GM23338 (cell line): Measurements from ENCODE around the gene NME9. TPM values are rescaled to one million over a fixed set of nuclear protein-coding genes. Genes with fewer than 3 reads are reported as not detected.

Experiments
- ATAC-seq: fragments of 200-7000 bp; cut with Tn5 transposase; 3 replicates; pipeline ENCODE4 v1.9.1; 2020
- DNase-seq: peaks from one replicate; pipeline ENCODE4 v3.0.0-alpha.2; 2015; ENCODE audit warnings: low spot score
- H2AFZ ChIP-seq: fragments of 200-600 bp; sonication (generic); 2 replicates; pipeline ENCODE4 v1.8.0; 2016; ENCODE audit warnings: antibody characterized with exemption, mild to moderate bottlenecking, moderate library complexity
- H3F3A ChIP-seq: fragments of 200-600 bp; sonication (generic); replicated peaks from 2 replicates; pipeline ENCODE4 v1.8.0; 2017; ENCODE audit warnings: antibody characterized with exemption, mixed run types, low read depth
- H3K27ac ChIP-seq: fragments of 200-600 bp; sonication (generic); 2 replicates; pipeline ENCODE4 v1.6.1; 2016; ENCODE audit warnings: low read depth
- H3K27me3 ChIP-seq: fragments of 200-600 bp; sonication (generic); 2 replicates; pipeline ENCODE4 v1.8.0; 2016; ENCODE audit warnings: mild to moderate bottlenecking, mixed run types, moderate library complexity; ENCODE audit not compliant: insufficient read depth
- H3K36me3 ChIP-seq: fragments of 200-600 bp; sonication (generic); 2 replicates; pipeline ENCODE4 v1.8.0; 2016; ENCODE audit warnings: mild to moderate bottlenecking; ENCODE audit not compliant: insufficient read depth
- H3K4me1 ChIP-seq: fragments of 200-600 bp; sonication (generic); 2 replicates; pipeline ENCODE4 v1.8.0; 2016; ENCODE audit warnings: mild to moderate bottlenecking, moderate library complexity; ENCODE audit not compliant: insufficient read depth
- H3K4me2 ChIP-seq: fragments of 200-600 bp; sonication (generic); 2 replicates; pipeline ENCODE4 v1.7.1; 2017; ENCODE audit warnings: mixed run types
- H3K4me3 ChIP-seq: fragments of 200-600 bp; sonication (generic); 2 replicates; pipeline ENCODE4 v1.6.1; 2016; ENCODE audit warnings: mixed run types
- H3K79me2 ChIP-seq: fragments of 200-600 bp; sonication (generic); replicated peaks from 2 replicates; pipeline ENCODE4 v1.8.0; 2017; ENCODE audit warnings: mild to moderate bottlenecking; ENCODE audit not compliant: insufficient read depth
- H3K9me2 ChIP-seq: fragments of 200-600 bp; sonication (generic); 2 replicates; pipeline ENCODE4 v1.8.0; 2017; ENCODE audit not compliant: insufficient read depth
- H4K20me1 ChIP-seq: fragments of 200-600 bp; sonication (generic); replicated peaks from 2 replicates; pipeline ENCODE4 v1.8.0; 2017; ENCODE audit warnings: mild to moderate bottlenecking; ENCODE audit not compliant: insufficient read depth
- H3K27ac Mint-ChIP-seq: 2 replicates; pipeline ENCODE4 v1.8.0; 2020; ENCODE audit warnings: inconsistent platforms, mild to moderate bottlenecking, moderate library complexity, mixed read lengths
- H3K27me3 Mint-ChIP-seq: 3 replicates; pipeline ENCODE4 v1.8.0; 2022; ENCODE audit warnings: low read depth, mild to moderate bottlenecking, moderate library complexity, mixed read lengths, inconsistent platforms; ENCODE audit not compliant: insufficient read depth, poor library complexity
- H3K36me3 Mint-ChIP-seq: 3 replicates; pipeline ENCODE4 v1.8.0; 2021; ENCODE audit warnings: low read depth, mild to moderate bottlenecking, inconsistent platforms, moderate library complexity, mixed read lengths
- H3K4me1 Mint-ChIP-seq: 3 replicates; pipeline ENCODE4 v1.8.0; 2020; ENCODE audit warnings: mild to moderate bottlenecking, inconsistent platforms, mixed read lengths
- H3K4me3 Mint-ChIP-seq: 3 replicates; pipeline ENCODE4 v1.8.0; 2021; ENCODE audit warnings: moderate library complexity, mild to moderate bottlenecking, inconsistent platforms, mixed read lengths
- H3K9me3 Mint-ChIP-seq: 3 replicates; pipeline ENCODE4 v1.8.0; 2020; ENCODE audit warnings: moderate library complexity, mild to moderate bottlenecking, inconsistent platforms, mixed read lengths
- CREB1 ChIP-seq: fragments of 250-450 bp; sonication (Bioruptor Pico); IDR thresholded peaks from 2 replicates; pipeline ENCODE4 v1.5.0; 2020; ENCODE audit warnings: low read depth, mild to moderate bottlenecking, moderate library complexity
- EZH2 ChIP-seq: fragments of 200-600 bp; sonication (generic); IDR thresholded peaks from one replicate; pipeline ENCODE4 v1.8.0; 2017; ENCODE audit warnings: antibody characterized with exemption, mild to moderate bottlenecking, low read depth; ENCODE audit not compliant: unreplicated experiment
- EZH2phosphoT487 ChIP-seq: fragments of 200-600 bp; sonication (generic); IDR thresholded peaks from one replicate; pipeline ENCODE4 v1.8.1; 2018; ENCODE audit warnings: antibody characterized with exemption; ENCODE audit not compliant: unreplicated experiment
- JUNB ChIP-seq: IDR thresholded peaks from one replicate; pipeline ENCODE4 v1.6.1; 2016; ENCODE audit warnings: antibody characterized with exemption; ENCODE audit not compliant: unreplicated experiment
- NANOG ChIP-seq: IDR thresholded peaks from 2 replicates; pipeline ENCODE4 v1.6.1; 2016; ENCODE audit warnings: antibody characterized with exemption, borderline replicate concordance
- POLR2AphosphoS5 ChIP-seq: IDR thresholded peaks from 2 replicates; pipeline ENCODE4 v1.6.1; 2016; ENCODE audit warnings: antibody characterized with exemption, low read depth
- STAT1 ChIP-seq: IDR thresholded peaks from one replicate; pipeline ENCODE4 v1.6.1; 2016; ENCODE audit warnings: antibody characterized with exemption; ENCODE audit not compliant: unreplicated experiment
- ZNF114 ChIP-seq: fragments of 250-450 bp; sonication (Bioruptor Pico); IDR thresholded peaks from 2 replicates; pipeline ENCODE4 v1.5.0; 2020; ENCODE audit warnings: mild to moderate bottlenecking, moderate library complexity
- ZNF331 ChIP-seq: fragments of 250-450 bp; sonication (Bioruptor Pico); IDR thresholded peaks from 2 replicates; pipeline ENCODE4 v1.5.0; 2020; ENCODE audit warnings: low read depth, mild to moderate bottlenecking, moderate library complexity
- polyA plus RNA-seq: library from polyadenylated mRNA; unstranded; fragments of >200 nt; fragmentation: Nextera tagmentation; extraction: Ambion mirVana; gene quantifications from 2 replicates; pipeline ENCODE4 v1.2.1, GENCODE V29; 2016
- total RNA-seq: library from RNA; depleted of rRNA; stranded (reverse); fragments of >200 nt; shearing (Covaris generic); gene quantifications from 2 replicates; pipeline ENCODE4 v1.2.3, GENCODE V29; 2014
- TF ChIP-seq, protein P1 (sequence below): IDR thresholded peaks from 2 replicates; pipeline ENCODE4 v1.6.1; 2016; ENCODE audit warnings: antibody characterized with exemption
- TF ChIP-seq, protein P2 (sequence below): IDR thresholded peaks from one replicate; pipeline ENCODE4 v1.6.1; 2018; ENCODE audit warnings: antibody characterized with exemption; ENCODE audit not compliant: unreplicated experiment
- TF ChIP-seq, protein P3 (sequence below): fragments of 250-450 bp; sonication (Bioruptor Pico); IDR thresholded peaks from 2 replicates; pipeline ENCODE4 v1.5.0; 2020; ENCODE audit warnings: mild to moderate bottlenecking, moderate library complexity
- TF ChIP-seq, protein P4 (sequence below), 2 experiments: fragments of 200-600 bp in 1 of 2; sonication (generic) in 1 of 2; conservative IDR thresholded peaks; 2 replicates each; pipeline versions ENCODE4 v1.5.1 to v1.6.1; 2016 to 2017; ENCODE audit warnings: antibody characterized with exemption in 2 of 2, low read depth in 2 of 2, mild to moderate bottlenecking in 2 of 2, moderate library complexity in 1 of 2

The NME9 gene
- total and polyA plus RNA-seq, 2 experiments from 2014 or later: 0.14 to 2.0 TPM

DNA sequence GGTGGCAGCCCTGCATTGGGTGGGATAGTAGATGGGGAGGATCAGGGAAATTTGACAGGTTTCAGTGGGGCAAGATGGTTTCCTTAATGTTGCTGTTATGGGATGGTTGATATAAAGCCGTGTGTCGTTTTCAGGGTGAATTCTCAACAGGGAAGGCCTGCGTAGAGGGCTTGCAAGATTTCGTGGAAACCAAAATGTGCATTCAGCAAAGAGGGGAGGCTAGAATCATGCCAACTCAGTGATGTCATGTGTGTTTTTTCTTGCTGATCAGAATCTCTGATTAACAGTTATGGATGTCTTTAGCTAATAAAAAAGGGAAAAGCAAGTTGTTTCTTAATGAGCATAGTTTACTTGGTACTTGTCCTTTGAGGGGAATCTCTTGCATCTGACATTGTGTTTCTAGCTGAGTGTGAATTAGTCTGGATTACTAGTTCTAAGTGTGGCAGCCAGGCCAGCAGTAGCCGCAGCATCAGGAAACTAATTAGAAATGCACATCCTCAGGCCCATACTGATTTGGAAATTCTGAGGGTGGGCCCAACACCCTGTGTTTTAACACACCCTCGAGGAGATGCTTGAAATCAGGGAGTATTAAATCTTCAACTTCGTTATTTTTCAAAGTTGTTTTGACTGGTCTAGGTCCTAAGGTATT, 43.6 kb upstream of the NME9 start:
- H3F3A ChIP-seq: no peaks in the 10 kb centered on the region
- peaks cover 9% of the 10 kb centered on the region; the same call in 2 of the 3 replicates for H3K36me3 Mint-ChIP-seq

More for the DNA sequence above, 43.6 kb upstream of the NME9 start:
- Histone ChIP-seq H3K27ac (no peak overlapping the region), H3K4me1 (no peaks in the 10 kb centered on the region), H2AFZ (no peak overlapping the region), H3K27me3 (no peaks in the 10 kb centered on the region), H3K9me2 (0 out of 2 replicates have a peak, but pooled peaks cover 2% of the 10 kb centered on the region), H3K4me3 (no peak overlapping the region), H3K79me2 (no peaks in the 10 kb centered on the region), H4K20me1 (no peaks in the 10 kb centered on the region), H3K36me3 (no peaks in the 10 kb centered on the region; the same call in 1 of the 2 replicates), H3K4me2 (no peak overlapping the region)
- H3K4me3 Mint-ChIP-seq: no peak overlapping the region
- no peak for DNase-seq
- no peak overlapping the region for H3K27ac Mint-ChIP-seq
- no peak for ATAC-seq
- H3K27me3 Mint-ChIP-seq: peaks cover 7% of the 10 kb centered on the region
- no peaks in the 10 kb centered on the region; the same call in 2 of the 3 replicates for H3K9me3 Mint-ChIP-seq
- no peak for TF ChIP-seq STAT1
- TF ChIP-seq, protein P1, sequence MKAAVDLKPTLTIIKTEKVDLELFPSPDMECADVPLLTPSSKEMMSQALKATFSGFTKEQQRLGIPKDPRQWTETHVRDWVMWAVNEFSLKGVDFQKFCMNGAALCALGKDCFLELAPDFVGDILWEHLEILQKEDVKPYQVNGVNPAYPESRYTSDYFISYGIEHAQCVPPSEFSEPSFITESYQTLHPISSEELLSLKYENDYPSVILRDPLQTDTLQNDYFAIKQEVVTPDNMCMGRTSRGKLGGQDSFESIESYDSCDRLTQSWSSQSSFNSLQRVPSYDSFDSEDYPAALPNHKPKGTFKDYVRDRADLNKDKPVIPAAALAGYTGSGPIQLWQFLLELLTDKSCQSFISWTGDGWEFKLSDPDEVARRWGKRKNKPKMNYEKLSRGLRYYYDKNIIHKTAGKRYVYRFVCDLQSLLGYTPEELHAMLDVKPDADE: no peak
- TF ChIP-seq CREB1 (CRISPR knock-in tag): no peak
- TF ChIP-seq, protein P2, sequence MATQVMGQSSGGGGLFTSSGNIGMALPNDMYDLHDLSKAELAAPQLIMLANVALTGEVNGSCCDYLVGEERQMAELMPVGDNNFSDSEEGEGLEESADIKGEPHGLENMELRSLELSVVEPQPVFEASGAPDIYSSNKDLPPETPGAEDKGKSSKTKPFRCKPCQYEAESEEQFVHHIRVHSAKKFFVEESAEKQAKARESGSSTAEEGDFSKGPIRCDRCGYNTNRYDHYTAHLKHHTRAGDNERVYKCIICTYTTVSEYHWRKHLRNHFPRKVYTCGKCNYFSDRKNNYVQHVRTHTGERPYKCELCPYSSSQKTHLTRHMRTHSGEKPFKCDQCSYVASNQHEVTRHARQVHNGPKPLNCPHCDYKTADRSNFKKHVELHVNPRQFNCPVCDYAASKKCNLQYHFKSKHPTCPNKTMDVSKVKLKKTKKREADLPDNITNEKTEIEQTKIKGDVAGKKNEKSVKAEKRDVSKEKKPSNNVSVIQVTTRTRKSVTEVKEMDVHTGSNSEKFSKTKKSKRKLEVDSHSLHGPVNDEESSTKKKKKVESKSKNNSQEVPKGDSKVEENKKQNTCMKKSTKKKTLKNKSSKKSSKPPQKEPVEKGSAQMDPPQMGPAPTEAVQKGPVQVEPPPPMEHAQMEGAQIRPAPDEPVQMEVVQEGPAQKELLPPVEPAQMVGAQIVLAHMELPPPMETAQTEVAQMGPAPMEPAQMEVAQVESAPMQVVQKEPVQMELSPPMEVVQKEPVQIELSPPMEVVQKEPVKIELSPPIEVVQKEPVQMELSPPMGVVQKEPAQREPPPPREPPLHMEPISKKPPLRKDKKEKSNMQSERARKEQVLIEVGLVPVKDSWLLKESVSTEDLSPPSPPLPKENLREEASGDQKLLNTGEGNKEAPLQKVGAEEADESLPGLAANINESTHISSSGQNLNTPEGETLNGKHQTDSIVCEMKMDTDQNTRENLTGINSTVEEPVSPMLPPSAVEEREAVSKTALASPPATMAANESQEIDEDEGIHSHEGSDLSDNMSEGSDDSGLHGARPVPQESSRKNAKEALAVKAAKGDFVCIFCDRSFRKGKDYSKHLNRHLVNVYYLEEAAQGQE: no peak
- TF ChIP-seq ZNF331 (CRISPR knock-in tag): no peak
- TF ChIP-seq, protein P3, sequence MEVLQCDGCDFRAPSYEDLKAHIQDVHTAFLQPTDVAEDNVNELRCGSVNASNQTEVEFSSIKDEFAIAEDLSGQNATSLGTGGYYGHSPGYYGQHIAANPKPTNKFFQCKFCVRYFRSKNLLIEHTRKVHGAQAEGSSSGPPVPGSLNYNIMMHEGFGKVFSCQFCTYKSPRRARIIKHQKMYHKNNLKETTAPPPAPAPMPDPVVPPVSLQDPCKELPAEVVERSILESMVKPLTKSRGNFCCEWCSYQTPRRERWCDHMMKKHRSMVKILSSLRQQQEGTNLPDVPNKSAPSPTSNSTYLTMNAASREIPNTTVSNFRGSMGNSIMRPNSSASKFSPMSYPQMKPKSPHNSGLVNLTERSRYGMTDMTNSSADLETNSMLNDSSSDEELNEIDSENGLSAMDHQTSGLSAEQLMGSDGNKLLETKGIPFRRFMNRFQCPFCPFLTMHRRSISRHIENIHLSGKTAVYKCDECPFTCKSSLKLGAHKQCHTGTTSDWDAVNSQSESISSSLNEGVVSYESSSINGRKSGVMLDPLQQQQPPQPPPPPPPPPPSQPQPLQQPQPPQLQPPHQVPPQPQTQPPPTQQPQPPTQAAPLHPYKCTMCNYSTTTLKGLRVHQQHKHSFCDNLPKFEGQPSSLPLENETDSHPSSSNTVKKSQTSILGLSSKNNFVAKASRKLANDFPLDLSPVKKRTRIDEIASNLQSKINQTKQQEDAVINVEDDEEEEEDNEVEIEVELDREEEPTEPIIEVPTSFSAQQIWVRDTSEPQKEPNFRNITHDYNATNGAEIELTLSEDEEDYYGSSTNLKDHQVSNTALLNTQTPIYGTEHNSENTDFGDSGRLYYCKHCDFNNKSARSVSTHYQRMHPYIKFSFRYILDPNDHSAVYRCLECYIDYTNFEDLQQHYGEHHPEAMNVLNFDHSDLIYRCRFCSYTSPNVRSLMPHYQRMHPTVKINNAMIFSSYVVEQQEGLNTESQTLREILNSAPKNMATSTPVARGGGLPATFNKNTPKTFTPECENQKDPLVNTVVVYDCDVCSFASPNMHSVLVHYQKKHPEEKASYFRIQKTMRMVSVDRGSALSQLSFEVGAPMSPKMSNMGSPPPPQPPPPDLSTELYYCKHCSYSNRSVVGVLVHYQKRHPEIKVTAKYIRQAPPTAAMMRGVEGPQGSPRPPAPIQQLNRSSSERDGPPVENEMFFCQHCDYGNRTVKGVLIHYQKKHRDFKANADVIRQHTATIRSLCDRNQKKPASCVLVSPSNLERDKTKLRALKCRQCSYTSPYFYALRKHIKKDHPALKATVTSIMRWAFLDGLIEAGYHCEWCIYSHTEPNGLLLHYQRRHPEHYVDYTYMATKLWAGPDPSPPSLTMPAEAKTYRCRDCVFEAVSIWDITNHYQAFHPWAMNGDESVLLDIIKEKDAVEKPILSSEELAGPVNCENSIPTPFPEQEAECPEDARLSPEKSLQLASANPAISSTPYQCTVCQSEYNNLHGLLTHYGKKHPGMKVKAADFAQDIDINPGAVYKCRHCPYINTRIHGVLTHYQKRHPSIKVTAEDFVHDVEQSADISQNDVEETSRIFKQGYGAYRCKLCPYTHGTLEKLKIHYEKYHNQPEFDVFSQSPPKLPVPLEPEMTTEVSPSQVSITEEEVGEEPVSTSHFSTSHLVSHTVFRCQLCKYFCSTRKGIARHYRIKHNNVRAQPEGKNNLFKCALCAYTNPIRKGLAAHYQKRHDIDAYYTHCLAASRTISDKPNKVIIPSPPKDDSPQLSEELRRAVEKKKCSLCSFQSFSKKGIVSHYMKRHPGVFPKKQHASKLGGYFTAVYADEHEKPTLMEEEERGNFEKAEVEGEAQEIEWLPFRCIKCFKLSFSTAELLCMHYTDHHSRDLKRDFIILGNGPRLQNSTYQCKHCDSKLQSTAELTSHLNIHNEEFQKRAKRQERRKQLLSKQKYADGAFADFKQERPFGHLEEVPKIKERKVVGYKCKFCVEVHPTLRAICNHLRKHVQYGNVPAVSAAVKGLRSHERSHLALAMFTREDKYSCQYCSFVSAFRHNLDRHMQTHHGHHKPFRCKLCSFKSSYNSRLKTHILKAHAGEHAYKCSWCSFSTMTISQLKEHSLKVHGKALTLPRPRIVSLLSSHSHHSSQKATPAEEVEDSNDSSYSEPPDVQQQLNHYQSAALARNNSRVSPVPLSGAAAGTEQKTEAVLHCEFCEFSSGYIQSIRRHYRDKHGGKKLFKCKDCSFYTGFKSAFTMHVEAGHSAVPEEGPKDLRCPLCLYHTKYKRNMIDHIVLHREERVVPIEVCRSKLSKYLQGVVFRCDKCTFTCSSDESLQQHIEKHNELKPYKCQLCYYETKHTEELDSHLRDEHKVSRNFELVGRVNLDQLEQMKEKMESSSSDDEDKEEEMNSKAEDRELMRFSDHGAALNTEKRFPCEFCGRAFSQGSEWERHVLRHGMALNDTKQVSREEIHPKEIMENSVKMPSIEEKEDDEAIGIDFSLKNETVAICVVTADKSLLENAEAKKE (CRISPR knock-in tag): no peak
- no peak for TF ChIP-seq ZNF114 (CRISPR knock-in tag)
- TF ChIP-seq EZH2: no peak
- TF ChIP-seq EZH2phosphoT487: no peak
- TF ChIP-seq, protein P4, sequence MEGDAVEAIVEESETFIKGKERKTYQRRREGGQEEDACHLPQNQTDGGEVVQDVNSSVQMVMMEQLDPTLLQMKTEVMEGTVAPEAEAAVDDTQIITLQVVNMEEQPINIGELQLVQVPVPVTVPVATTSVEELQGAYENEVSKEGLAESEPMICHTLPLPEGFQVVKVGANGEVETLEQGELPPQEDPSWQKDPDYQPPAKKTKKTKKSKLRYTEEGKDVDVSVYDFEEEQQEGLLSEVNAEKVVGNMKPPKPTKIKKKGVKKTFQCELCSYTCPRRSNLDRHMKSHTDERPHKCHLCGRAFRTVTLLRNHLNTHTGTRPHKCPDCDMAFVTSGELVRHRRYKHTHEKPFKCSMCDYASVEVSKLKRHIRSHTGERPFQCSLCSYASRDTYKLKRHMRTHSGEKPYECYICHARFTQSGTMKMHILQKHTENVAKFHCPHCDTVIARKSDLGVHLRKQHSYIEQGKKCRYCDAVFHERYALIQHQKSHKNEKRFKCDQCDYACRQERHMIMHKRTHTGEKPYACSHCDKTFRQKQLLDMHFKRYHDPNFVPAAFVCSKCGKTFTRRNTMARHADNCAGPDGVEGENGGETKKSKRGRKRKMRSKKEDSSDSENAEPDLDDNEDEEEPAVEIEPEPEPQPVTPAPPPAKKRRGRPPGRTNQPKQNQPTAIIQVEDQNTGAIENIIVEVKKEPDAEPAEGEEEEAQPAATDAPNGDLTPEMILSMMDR (conservative IDR thresholded peaks at IDR 0.05; ENCODE audit: low read depth in 2 of 2): no peak
- TF ChIP-seq JUNB: no peak
- no peak for TF ChIP-seq NANOG
- no peak for TF ChIP-seq POLR2AphosphoS5
- peaks cover 10% of the 10 kb centered on the region; the same call in 2 of the 3 replicates for H3K4me1 Mint-ChIP-seq
